ENCODE results near the gene PLA2G4D.

Gene PLA2G4D, protein sequence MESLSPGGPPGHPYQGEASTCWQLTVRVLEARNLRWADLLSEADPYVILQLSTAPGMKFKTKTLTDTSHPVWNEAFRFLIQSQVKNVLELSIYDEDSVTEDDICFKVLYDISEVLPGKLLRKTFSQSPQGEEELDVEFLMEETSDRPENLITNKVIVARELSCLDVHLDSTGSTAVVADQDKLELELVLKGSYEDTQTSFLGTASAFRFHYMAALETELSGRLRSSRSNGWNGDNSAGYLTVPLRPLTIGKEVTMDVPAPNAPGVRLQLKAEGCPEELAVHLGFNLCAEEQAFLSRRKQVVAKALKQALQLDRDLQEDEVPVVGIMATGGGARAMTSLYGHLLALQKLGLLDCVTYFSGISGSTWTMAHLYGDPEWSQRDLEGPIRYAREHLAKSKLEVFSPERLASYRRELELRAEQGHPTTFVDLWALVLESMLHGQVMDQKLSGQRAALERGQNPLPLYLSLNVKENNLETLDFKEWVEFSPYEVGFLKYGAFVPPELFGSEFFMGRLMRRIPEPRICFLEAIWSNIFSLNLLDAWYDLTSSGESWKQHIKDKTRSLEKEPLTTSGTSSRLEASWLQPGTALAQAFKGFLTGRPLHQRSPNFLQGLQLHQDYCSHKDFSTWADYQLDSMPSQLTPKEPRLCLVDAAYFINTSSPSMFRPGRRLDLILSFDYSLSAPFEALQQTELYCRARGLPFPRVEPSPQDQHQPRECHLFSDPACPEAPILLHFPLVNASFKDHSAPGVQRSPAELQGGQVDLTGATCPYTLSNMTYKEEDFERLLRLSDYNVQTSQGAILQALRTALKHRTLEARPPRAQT

DNA sequence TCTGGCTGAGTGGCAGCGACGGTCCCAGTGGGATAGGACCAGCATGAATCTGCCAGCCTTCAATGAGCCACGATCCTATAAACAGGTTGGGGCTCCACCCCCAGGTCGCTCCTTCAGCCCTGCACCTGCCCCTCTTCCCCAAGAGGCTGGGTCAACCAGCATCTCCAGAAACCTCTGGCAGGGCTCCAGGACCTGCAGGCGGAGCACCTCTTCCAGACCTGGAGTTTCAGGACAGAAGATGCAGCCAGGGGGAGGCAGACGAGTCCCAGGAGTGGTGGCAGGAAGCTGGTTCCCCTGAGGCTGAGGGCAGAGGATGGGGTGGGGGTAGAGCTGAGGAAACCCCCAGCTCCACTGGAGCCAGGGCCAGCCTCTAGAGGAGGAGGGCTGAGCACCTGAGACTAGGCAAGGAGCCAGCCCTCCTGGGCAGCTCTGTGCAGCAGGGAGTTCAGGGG, at the start of gene PLA2G4D:
Gene PLA2G4D (minus strand): TSS at position 51 of the 452 bp plus-strand sequence. CDS start 103 bp downstream, outside the sequence.
- DNase-seq, result no peak

DNA sequence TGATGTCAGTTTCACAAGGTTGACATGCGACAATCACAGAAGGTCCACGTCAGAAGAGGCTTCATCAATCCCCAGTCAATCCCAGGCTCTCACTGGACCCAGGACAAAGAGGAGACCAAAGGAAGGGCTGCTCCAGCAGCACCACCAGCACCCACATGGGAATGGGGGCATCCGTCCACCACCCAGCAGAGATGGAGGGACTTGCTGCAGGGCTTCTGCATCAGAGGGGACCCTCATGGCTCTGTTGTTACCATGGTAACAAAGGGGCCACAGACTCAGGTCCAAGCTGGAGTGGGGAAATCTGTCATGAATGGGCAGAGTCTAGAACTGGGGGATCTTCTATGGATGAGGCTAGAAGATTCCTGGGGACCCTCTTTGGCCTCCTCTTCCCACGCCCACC, 49.0 kb upstream of the PLA2G4D start:
- no peak for DNase-seq

DNA sequence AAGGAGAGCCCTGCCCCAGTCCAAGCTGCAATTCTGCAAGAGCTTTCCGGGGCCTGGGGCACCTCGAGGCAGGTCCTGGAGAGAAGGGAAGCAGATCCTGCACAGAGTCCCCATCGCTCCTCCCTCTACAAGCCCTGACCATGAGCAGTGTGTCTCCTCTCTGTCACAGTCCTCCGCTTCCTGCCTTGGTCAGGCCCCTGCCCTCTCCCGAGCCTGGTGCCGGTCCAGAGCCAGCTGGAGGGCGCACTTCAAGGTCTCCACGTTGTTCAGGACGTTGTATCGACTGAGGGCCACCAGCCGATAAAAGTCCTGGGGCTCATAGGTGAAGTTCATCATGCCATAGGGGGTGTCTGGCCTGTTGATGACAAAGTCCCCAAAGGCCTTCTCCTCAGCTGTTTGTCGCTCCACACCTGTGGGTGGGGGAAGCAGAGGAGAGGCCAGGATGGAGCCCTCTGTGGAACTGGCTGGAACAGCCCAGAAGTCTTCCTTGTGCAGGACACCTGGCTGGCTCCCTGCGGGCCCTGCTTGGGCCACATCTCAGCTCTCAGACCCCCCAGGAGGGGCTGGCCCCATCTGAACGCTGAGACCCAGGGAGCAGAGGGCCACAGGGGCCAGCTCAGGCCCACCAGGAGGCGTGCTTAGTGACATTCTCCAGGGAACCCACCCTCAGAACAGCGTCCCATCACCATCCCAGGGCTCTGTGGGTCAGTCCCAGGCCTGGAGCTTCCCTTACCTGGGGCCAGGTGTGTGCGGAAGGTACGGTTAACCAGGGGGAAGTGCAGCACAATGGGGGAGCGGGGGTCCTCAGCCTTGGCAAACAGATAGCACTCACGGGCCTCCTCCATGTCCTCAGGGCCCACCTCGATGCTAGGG, 47.7 kb upstream of the PLA2G4D start:
- no peak for DNase-seq

DNA sequence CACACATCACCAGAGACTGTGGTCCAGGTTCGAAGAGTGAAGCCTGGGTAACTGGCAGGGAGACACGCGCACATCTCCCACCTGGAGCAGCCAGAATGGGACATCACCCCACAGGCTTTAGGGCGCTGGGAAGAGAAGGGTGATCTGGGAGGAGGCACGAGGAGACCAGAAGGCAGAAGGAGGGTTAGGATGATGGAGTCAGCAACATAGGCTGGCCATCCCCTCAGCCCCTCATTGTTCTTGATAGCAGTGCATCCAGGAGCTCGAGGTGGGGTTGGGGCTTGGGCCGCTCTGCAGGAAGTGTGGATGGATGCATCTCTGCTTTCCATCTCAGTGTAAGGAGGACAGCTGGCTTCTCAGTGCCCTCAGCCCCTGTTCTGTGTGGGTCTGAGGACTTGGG, 46.9 kb upstream of the PLA2G4D start:
- DNase-seq, result no peak

DNA sequence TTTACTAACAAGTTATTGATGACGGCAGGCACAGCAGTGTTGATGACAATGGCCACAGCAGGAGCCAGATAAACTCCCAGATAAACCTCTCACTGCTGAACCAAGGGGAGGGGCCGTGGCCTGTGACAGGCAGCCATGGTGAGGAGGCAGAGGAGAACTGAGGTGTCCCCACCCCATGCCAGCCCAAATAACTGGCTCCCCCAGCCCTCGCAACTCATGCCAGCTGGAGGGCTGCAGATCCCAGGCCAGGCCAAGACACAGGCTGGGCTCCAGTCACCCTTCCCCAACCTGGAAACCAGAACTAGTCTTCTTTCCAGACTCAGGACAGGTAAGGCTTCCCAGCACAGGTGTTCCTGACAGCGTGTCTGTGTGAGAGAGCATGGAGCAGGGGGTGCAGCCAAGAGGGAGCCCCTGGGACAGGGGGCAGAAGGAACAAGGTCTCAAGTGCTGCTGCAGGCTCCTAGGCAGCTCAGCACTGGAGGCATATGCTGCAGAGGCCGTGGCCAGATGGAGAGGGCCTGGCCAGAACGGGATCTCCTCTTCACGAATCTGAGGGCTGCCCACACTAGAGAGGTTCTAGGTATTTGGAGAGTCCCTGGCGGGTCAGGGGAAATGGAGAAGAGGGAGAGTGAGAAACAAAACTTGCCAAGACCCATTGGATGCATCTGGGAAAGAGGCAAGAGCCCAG, 46.2 kb upstream of the PLA2G4D start:
- DNase-seq, result no peak

DNA sequence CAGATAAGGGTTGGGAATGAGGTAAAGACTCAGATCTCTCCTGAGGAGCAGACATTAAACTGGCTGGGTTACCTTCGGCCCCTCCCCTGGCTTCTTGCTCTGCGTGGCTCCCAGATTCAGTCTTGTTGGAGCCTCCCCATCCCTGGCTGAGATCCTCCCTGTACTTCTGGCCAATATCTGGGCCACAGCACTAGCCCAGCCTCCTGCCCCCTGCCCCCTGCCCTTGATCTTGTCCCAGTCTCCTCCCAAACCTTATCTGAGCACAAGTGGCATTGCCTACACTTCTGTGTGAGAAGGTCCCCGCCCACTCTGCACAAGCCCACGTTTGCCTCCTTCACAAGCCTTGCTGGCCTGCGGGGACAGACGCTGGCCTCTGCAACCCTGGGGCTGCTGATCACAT, 45.2 kb upstream of the PLA2G4D start:
- DNase-seq, result no peak

DNA sequence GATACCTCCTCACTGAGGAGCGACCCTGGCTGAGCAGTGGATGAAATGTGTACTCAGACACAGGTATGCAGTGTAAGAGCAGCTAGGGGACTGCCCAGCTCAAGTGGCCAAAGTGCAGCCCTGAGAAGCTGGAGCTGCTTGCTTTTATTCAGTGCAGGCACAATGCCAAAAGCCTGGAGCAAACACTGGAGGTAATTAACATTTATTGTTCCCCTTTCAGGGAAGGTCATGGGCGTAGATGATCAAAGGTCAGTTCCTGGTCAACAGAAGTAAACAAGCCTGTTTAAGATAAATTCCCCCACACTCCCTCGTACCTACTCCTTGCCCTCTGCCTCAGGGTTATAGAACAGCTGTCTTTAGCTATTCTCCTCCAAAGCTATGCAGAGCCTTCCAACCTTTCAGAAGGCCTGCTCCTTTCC, 44.6 kb upstream of the PLA2G4D start:
- no peak for DNase-seq

DNA sequence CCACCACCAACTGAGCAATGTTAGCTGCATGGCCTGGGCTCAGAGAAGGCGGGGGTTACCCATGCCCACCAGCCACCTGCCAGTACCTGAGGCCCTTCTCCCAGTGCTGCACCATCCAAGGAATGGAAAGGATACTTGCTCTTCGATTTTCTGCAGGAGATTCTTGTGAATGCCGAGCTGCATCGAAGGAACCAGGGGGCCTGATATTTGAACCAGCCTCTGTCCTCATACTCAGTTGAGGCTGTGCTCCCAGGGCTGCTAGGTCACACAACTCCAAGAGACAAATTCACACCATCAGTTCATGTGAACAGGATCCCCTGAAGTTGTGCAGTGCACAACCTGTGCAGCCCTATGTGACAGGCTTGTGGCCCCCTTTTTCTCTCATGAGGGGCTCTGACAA, 44.0 kb upstream of the PLA2G4D start:
- no peak for DNase-seq

DNA sequence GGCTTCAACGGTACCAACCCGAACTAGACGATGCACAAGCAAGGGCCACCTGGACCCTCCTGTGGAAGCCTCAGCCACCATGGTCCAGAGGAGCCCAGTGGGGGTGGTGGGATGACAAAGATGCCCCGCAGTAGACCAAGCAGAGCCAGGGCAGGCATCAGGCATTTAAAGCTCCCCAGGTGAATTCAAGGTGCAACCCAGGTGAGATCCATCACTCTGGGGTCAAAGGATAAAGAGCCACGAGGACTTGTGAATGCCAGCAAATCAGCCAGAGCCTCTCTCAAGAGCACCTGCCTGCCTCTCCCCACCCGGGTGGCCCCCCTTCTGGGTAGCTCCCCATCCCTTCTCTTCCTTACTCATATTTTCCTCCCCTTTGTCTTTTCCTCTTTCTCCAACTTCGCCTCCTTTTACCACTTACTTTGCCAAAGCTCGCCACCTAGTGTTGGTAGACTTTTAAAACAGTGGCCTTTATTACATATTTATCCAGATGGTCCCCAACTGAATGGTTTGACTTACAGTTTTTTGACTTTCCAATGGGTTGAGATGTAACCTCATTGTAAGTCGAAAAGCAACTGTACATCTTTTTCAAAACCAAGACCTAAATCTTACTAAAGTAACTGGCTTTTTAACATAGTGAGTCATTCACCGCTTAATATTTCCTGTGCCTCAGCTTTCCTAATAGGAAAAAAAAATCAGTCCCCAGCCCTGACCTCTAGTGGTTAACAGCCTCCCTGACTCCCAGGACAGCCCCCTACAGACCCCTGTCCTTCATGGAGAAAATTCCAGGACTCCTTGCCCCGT, 43.3 kb upstream of the PLA2G4D start:
- no peak for DNase-seq

DNA sequence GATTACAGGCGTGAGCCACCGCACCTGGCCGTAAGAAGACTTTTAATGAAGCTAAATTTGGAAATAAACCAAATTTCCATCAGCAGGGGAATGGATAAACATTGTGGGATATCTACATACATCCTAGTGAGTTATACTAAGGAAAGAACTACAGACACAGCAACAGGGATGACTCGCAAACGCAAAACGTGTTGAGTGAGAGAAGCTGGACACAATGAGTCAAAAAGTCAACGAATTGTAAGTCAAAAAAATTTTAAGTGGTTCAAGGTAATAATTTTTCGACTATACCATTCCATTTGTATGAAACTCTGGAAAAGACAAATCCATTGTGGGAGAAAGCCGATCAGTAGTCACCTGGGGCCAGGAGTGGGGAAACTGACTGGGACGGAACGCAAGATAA, 42.2 kb upstream of the PLA2G4D start:
- no peak for DNase-seq

DNA sequence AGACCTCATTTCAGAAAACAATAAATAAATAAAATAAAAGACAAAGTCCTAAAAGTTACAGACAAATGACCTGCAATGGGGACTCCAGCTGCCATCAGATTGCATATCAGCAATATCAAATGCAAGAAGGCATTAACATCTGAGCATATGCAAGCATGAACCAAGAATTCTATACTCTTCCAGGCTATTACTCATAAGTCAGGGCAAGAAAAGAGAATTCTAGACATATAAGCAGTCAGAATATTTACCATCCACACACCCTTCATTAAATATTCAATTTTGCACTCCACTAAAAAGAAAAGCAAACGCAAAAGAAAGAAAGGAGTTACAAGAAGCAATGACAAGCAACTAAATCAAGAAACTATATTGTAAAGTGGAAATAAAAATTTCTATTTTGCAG, 41.0 kb upstream of the PLA2G4D start:
- DNase-seq, result no peak

DNA sequence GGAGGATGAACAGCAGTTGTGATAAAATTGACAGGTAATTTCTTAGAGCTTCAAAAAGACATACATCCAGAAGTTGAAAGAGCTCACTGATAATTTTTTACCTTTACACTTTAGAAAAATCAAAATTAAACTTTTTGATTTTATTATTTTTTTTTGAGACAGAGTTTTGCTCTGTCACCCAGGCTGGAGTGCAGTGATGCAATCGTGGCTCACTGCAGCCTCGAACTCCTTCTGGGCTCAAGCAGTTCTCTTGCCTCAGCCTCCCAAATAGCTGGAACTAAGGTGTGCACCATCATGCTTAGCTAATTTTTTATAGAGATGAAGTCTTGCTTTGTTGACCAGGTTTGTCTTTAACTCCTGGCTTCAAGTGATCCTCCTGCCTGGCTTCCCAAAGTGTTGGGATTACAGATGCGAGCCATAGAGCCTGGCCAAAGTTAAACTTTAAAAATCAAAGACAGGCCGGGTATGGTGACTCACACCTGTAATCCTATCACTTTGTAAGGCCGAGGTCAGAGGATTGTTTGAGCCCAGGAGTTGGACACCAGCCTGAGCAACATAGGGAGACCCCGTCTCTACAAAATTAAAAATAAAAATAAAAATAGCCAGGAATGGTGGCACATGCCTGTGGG, 40.4 kb upstream of the PLA2G4D start:
- no peak for DNase-seq

DNA sequence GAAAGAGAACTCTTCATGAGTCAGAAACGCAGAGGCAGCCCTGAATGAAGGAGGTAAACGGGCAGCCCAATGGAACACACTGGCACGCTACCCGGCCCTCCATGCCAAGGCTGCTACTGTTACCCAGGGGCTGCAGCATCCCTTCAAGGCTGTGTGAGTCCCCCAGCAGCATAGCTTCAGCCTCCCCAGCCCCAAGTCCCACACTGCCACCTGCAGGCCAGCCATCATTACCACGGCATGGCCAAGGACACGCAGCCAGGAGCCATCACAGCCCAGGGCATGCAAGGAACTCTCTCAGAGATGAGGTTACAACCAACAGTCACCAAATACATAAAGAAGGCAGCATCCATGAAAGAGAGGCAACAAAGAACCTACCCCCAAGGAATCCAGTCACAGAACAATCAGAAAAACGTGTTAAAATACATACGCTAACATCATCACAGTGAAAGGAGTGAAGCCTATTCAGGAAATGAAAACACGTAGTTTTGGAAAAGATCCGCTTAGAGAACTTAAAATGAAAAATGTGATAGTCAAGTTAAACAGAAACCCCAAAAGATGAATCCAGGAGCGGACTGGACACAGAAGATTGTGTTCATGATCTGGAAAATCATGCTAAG, 39.6 kb upstream of the PLA2G4D start:
- DNase-seq, result peak; percentile 30

DNA sequence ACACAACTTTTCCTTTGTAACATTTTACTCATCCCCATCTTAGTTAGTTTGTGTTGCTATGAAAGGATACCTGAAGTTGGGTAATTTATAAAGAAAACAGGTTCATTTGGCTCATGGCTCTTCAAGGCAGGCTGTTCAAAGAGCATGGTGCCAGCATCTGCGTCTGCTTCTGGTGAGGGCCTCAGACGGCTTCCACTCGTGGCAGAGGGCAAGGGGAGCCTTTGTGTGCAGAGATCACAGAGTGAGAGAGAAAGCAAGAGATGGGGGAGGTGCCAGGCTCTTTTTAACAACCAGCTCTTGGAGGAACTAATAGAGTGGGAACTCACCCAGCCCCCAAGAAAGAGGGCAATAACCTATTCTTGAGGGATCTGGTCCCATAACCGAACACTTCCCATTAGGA, 39.0 kb upstream of the PLA2G4D start:
- DNase-seq, result no peak

DNA sequence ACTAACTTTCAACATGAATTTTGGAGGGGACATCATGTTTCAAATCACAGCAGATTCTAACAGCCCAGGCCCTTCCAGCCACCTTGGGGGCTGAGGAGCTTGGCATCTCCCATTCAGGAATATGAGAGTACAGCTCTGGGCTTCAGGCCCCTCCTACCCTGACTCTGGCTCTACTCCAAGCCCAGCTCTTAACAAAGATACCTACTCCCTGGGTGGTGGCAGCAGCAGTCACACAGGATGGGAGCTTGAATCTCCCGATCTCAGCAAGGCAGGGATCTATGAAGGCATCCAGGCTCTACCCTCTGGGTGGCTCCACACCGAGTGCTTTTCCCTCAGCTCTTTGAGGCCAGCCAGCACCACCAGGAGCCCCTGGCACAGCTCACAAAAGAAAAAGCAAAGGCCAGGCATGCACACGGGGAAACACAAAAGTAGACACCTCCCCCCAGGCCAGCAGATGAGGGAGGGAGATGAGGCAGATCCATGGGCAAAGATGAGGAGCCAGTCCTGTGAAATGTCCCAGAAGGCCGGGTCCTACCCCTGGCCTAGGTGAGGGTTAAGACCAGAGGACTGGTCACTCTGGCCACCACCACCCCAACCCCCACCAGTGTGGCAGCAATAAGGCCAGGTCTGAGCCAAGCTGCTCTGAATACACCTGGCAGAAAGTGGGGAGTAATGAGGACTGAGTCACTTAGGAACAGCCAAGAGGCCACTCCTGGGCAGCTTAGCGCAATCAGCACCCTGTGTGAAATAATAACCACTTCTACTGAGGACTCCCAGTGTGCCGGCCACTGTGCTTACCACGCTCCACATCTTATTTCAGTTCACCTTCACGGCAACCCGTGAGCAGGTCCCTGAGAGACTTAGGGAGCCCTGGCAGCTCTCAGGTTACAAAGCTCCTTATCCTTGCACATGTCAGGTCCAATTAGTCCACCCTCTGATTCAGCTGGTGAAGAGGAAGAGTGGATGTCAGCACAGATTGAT, 37.8 kb upstream of the PLA2G4D start:
- no peak for DNase-seq

DNA sequence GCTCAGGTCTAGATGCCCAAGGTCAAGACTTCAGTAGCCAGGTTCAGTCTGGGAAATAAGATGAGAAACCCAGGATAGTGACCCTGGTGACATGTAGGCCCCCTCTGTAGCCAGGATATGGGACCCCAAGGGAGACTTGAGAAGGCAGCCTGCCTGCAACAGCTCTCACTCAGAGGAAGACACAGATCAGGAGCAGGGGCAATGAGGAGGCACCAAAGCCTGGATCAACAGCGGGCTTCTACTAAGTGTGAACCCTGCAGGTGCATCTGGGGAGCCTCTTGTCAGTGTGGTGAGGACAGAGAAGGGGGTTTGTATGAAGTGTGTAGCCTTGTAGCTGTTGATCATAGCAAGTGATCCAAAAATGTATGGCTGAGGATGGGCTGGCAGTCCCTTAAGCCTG, 36.6 kb upstream of the PLA2G4D start:
- DNase-seq, result no peak

DNA sequence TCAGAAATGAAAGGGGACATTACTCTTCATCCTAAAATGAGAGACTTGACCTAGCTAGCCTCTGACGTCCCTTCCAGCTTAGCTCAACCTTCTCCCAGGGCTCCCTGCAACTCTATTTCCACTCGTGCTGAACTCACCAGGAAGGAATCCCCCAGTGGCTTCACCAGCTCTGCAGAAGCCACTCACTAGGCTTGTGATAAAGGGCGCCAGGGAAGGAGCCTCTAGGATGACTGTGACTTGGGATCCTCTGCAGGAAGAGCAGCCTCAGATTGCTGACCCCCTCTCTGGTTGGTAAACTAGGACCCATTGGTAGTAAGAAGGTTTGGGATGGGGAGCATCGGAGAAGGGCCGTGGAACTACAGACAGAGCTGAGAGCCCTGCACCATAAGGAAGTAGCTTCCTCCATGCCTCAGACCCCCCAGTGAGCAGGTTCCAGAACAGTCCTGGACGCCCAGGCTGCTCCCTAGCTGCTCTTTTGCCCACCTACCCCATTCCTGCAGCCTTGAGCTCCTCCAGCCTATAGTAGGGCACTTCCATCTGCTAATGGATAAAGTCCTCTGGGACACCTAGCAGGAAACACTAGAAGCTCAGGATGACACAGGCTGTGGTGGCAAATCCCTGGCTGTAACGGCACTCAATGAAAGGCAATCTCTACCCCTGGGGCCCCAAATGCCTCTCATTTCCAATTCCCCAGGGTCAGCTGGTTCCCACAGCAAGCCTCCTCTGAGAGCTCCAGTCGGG, 36.1 kb upstream of the PLA2G4D start:
- no peak for DNase-seq

DNA sequence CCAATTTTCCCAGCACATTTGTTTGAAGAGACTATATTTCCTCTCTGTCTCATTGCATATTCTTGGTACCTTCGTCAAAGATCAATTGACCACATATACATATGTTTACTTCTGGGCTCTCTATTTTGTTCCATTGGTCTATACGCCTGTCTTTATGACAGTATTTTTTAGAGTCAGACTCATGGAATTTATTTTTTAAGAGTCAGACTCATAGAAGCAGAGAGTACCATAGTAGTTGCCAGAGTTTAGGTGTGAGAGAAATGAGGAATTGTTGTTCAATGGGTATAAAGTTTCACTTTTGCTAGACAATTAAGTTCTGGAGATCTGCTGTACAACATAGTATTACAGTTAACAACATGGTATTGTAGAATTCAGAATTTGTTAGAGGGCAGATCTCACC, 35.0 kb upstream of the PLA2G4D start:
- no peak for DNase-seq

DNA sequence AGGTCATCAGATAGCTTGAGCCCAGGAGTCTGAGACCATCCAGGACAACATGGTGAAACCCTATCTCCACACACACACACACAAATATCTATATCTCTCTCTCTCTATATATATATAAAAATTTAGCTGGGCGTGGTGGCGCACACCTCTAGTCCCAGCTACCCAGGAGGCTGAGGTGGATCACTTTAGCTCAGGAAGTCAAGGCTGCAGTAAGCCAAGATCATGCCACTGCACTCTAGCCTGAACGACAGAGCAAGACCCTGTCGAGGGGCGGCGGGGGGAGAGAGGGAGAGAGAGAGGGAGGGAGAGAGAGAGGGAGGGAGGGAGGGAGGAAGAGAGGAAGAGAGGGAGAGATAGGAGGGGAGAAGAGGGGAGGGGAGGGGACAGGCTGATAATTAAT, 34.1 kb upstream of the PLA2G4D start:
- DNase-seq, result no peak
